ENCODE measurements around the gene TTLL10. TPM values are rescaled to one million over a fixed set of nuclear protein-coding genes. Genes with fewer than 3 reads are reported as not detected.
"Not testable (repeated sequence)": the region's sequence is repeated elsewhere in the genome, so short reads cannot be mapped to it uniquely, and the experiment has no call there.

TTLL10 gene
- total RNA-seq, 4 donors from 2014 or later: 0.19 to 0.44 TPM; not detected in 2

DNA sequence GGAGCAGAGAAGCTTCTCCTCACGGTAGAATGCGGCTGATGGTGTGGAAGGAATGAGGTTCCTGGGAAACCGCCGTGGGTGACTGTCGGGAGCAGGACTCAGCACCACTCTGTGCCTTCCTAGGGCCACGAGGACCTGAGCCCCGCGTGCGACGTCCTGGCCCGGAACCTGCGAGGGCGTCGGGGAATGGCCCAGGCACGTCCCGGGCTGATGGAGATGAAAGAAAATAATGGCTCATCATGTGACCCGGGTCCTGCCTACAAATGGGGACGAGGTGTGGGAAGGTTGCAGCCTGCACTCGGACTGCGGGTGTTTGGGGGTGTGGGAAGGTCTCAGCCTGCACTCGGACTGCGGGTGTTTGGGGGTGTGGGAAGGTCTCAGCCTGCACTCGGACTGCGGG is 25.1 kb upstream of the TTLL10 start:
- no peak overlapping the region for H3K4me3 ChIP-seq
- H3K4me1 ChIP-seq: peaks cover 11 to 43% (median 25%) of the 10 kb centered on the region in 3 donors
- intact Hi-C loops (cut with DNase I): no loop called here
- H3K9me3 ChIP-seq: peaks cover 0 to 7% (median 5%) of the 10 kb centered on the region in 3 donors
- peaks cover 0 to 21% (median 0%) of the 10 kb centered on the region in 4 donors for H3K27me3 ChIP-seq
- no peak overlapping the region for H3K27ac ChIP-seq
- no peaks in the 10 kb centered on the region for H3K36me3 ChIP-seq
- DNase-seq: no peak
- 39 to 44% methylated on average over 6 to 20 of the region's 24 CpGs for WGBS, 2 donors
- no peak for TF ChIP-seq POLR2A (IDR thresholded peaks at IDR 0.05)
- TF ChIP-seq, protein P1, sequence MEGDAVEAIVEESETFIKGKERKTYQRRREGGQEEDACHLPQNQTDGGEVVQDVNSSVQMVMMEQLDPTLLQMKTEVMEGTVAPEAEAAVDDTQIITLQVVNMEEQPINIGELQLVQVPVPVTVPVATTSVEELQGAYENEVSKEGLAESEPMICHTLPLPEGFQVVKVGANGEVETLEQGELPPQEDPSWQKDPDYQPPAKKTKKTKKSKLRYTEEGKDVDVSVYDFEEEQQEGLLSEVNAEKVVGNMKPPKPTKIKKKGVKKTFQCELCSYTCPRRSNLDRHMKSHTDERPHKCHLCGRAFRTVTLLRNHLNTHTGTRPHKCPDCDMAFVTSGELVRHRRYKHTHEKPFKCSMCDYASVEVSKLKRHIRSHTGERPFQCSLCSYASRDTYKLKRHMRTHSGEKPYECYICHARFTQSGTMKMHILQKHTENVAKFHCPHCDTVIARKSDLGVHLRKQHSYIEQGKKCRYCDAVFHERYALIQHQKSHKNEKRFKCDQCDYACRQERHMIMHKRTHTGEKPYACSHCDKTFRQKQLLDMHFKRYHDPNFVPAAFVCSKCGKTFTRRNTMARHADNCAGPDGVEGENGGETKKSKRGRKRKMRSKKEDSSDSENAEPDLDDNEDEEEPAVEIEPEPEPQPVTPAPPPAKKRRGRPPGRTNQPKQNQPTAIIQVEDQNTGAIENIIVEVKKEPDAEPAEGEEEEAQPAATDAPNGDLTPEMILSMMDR (IDR thresholded peaks at IDR 0.05): no peak

DNA sequence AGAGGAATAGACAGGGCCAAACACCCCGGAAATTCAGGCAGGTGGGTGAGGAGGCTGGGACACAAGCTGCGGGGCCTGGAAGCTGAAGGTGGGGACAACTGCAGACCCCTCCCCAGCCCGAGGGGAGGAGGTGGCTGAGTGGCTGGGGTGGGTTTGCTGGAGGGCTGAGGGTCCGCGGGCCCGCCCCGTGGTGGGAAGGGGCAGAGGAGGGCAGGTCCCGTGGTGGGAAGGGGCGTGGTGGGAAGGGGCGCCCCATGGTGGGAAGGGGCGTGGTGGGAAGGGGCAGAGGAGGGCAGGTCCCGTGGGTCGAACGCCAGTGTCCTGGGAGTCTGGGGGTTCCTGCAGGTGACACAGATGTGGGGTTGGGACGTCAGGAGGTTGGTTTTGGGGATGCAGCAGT is 24.3 kb upstream of the TTLL10 start:
- WGBS, 2 donors: 79 to 84% methylated on average over 9 to 13 of the region's 15 CpGs
- Histone ChIP-seq H3K4me3 (no peak overlapping the region), H3K4me1 (peaks cover 7 to 35% (median 18%) of the 10 kb centered on the region in 3 donors), H3K27me3 (peaks cover 0 to 21% (median 0%) of the 10 kb centered on the region in 4 donors), H3K27ac (no peak overlapping the region), H3K36me3 (no peaks in the 10 kb centered on the region), H3K9me3 (peaks cover 0 to 7% (median 5%) of the 10 kb centered on the region in 3 donors)
- TF ChIP-seq POLR2A (IDR thresholded peaks at IDR 0.05): no peak
- TF ChIP-seq, protein P1 (IDR thresholded peaks at IDR 0.05): no peak
- intact Hi-C loops (cut with DNase I): no loop called here
- no peak for DNase-seq

DNA sequence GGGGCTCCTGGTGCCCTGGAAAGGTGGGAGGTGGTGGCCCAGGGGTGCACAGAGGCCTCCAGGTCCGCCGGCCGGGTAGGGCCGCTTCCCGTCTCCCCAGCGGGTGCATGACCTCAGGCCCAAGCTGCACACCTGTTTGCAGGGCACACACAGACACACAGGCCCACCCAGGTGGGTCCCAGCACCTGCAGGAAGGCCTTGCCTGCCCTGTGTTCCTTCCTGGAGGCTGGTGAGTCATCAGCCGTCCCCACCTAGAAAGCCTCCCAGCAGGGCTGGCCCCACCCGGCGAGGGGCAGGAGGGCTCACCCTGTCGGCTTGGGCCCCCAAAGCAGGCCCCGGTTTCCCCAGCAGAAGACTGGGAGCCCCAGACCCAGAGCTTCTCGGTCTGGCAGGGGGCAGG is 23.6 kb upstream of the TTLL10 start:
- 20% methylated on average over 2 of the region's 12 CpGs; no CpG with 5 or more reads in 1 of the 2 donors for WGBS, 2 donors
- intact Hi-C loops (cut with DNase I): no loop called here
- Histone ChIP-seq H3K27ac (no peak overlapping the region), H3K4me3 (no peak overlapping the region), H3K36me3 (no peaks in the 10 kb centered on the region), H3K4me1 (peaks cover under 1 to 28% (median 11%) of the 10 kb centered on the region in 3 donors), H3K9me3 (peaks cover 0 to 7% (median 5%) of the 10 kb centered on the region in 3 donors), H3K27me3 (peaks cover 0 to 14% (median 0%) of the 10 kb centered on the region in 4 donors)
- TF ChIP-seq POLR2A (IDR thresholded peaks at IDR 0.05): no peak
- TF ChIP-seq, protein P1 (IDR thresholded peaks at IDR 0.05): no peak
- DNase-seq: no peak

DNA sequence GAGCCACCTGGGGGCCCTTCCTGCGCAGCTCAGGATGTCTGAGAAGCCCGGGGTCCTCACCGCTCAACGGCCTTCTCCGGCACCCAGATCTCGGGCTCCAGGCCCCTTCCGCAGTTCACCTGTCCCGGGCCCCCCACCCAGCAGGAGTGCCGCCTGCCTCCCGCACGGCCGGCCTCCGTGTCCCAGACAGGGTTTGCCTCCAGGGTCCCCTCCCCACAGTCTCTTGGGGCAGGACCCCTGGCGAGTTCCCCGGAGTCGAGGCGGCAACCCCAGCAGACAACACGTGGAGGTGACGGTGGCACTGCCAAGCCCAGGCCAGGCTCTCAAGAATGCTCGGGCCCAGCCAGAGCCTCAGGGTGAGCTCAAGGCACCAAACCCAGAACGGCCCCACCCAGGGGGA is 22.4 kb upstream of the TTLL10 start:
- Histone ChIP-seq H3K27ac (no peak overlapping the region), H3K36me3 (no peaks in the 10 kb centered on the region), H3K27me3 (peaks cover 0 to 5% (median 0%) of the 10 kb centered on the region in 4 donors), H3K4me1 (peaks cover 0 to 22% (median 9%) of the 10 kb centered on the region in 3 donors), H3K4me3 (no peak overlapping the region), H3K9me3 (peaks cover 0 to 7% (median 5%) of the 10 kb centered on the region in 3 donors)
- intact Hi-C loops (cut with DNase I): no loop called here
- TF ChIP-seq POLR2A (IDR thresholded peaks at IDR 0.05): no peak
- TF ChIP-seq, protein P1 (IDR thresholded peaks at IDR 0.05): no peak
- no peak for DNase-seq
- WGBS, 2 donors: no CpG with 5 or more reads among the region's 21 CpGs

DNA sequence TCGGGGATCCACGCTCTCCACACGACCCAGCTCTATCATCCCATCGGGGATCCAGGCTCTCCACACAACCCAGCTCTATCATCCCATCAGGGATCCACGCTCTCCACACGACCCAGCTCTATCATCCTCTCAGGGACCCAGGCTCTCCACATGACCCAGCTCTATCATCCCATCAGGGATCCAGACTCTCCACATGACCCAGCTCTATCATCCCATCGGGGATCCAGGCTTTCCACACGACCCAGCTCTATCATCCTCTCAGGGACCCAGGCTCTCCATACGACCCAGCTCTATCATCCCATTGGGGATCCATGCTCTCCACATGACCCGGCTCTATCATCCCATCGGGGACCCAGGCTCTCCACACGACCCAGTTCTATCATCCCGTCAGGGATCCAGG is 21.2 kb upstream of the TTLL10 start:
- H3K9me3 ChIP-seq; intact Hi-C loops (cut with DNase I); DNase-seq; H3K4me3 ChIP-seq; H3K27ac ChIP-seq; H3K27me3 ChIP-seq; H3K36me3 ChIP-seq: not testable (repeated sequence)
- peaks cover 0 to 23% (median 9%) of the 10 kb centered on the region in 3 donors for H3K4me1 ChIP-seq
- 87 to 91% methylated on average over 9 to 12 of the region's 13 CpGs for WGBS, 2 donors

DNA sequence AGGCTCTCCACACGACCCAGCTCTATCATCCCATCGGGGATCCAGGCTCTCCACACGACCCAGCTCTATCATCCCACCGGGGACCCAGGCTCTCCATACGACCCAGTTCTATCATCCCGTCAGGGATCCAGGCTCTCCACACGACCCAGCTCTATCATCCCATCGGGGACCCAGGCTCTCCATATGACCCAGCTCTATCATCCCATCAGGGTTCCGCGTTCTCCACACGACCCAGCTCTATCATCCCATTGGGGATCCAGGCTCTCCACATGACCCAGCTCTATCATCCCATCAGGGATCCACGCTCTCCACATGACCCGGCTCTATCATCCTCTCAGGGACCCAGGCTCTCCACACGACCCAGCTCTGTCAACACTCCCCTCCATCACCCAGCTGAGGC is 20.5 kb upstream of the TTLL10 start:
- peaks cover 7 to 31% (median 11%) of the 10 kb centered on the region in 3 donors for H3K4me1 ChIP-seq
- H3K36me3 ChIP-seq; H3K27me3 ChIP-seq; H3K4me3 ChIP-seq; DNase-seq; H3K27ac ChIP-seq; H3K9me3 ChIP-seq; intact Hi-C loops (cut with DNase I): not testable (repeated sequence)
- whole genome bisulfite sequencing, 2 donors: 76 to 86% methylated on average over 14 of the region's 14 CpGs

Measured in esophagus squamous epithelium (tissue), 5 donors.